GM18907 (cell line): ENCODE data around the gene ARHGAP45.

Experiments used
- ATAC-seq: cut with Tn5 transposase; IDR thresholded peaks from one replicate; pipeline ENCODE4 v1.9.1; 2021; ENCODE audit warnings: mild to moderate bottlenecking, moderate library complexity; ENCODE audit not compliant: unreplicated experiment

ARHGAP45 gene

GRCh38 chr19:1085676-1086442 is 18.9 kb downstream of the ARHGAP45 start:
- ATAC-seq, result no peak

DNA sequence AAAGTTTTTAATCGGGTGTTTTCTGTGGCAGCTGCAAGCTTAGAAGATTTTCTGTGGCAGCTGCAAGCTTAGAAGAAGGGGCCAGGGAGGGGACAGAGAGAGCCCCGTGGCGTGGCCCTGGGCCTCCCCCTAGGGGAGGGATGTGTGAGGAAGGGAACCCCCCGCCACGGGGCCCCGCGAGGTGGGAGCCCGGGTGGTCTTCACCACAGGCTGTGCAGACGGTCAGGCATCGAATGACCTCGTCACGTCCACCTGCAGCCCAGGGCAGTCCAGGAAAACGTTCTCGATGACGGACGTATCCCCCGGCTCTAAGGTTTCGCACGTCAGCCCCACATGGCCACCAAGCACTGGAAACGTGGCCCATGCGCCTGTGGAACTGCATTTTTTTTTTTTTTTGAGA is 19.6 kb downstream of the ARHGAP45 start:
- no peak for ATAC-seq

GRCh38 chr19:1087813-1088415 is 20.9 kb downstream of the ARHGAP45 start:
- no peak for ATAC-seq

GRCh38 chr19:1088416-1089010 is 21.5 kb downstream of the ARHGAP45 start:
- no peak for ATAC-seq

- no peak for ATAC-seq
These were observed 22.3 kb downstream of the ARHGAP45 start for GRCh38 chr19:1089126-1089771.

DNA sequence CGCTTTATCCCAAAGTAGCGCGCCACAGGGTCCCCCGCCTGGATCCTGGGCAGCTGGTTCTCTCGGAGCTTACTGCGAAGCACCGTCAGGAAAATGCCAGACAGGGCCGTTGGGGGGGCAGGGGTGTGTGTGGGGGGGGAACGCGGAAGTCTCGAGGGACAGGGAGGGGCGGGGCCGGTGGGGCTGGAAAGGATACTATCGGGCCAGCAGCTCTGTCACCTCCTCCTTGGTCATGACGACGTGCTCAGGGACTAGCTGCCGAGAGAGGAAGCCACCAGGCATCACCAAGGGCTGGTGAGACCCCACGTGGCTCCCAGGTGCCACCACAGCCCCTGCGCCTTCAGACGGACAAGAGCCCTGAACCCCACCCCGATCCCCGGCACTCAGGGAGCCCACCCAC is 22.9 kb downstream of the ARHGAP45 start:
- ATAC-seq, result no peak

DNA sequence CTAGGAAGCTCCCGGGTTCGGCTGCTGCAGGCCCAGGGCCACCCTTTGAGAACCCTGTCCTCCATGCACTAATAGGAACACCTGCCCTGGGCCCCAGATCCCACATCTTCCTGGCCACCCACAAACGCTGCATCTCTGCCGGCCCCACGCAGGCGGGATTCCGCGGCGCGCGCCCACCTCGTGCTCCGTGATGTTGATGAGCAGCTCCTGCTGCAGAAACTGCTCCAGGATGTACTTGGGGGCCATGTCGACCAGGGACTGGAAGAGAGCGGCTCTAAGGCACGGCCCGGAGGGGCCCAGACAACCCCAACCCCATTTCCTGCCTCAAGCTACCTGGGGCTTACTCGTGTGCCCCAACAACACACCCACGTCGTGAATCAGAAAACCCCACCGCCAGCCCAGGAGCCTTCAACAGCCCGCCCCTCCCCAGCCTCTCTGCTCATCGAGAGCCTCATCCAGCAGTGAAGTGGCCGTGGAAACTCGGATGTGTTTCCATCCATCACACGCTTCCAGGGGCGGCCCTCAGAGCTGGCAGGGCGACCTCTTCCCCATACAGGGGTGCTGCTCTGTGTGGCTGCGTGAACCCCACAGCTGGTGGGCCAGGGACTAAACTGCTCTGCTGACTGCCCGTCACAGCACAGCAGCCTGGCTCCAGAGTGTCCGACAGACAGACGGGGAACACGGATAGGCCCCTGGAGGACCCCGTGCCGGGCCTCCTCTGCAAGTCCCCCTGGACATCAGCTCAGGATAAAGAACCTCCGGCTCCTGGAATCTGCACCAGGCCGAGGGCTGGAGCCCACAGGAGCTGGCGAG is 24.0 kb downstream of the ARHGAP45 start:
- ATAC-seq, result no peak

GRCh38 chr19:1091544-1092175 is 24.7 kb downstream of the ARHGAP45 start:
- no peak for ATAC-seq

DNA sequence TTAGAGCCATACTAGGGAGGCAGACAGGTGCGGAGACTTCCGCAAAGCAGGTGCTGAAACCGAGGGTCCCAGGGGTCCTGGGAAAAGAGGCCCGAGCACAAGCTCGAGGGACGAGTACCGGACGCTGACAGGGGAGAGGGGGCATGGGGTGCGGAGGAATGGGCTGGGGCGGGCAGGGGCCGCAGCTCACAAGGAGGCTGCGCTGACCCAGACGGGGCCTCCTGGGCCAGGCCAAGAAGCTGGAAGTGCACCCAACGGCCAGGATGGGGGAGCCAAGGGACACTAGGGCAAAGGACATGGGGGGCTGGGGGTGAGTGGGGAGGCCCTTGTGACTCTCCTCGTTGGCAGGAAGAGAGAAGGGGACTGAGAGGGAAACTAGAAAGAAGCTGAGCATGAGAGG is 26.4 kb downstream of the ARHGAP45 start:
- no peak for ATAC-seq

GRCh38 chr19:1093811-1094553 is 27.0 kb downstream of the ARHGAP45 start:
- ATAC-seq, result no peak

DNA sequence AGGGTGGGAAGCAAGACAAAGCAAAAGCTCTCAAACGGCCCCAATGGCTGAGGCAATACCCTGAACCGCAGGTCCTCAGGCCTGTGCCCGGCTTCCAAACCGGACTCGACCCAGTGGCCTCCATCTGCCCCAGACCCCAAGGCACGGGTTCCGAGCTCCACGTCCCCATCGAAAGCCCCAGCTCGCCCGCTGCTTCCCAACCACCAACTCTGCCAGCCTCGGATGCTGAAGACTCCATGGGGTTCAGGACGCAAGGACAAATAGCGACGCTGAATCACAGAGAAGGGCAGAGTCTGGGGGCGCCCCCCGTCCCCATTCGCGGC is 27.6 kb downstream of the ARHGAP45 start:
- peak; percentile 2 for ATAC-seq

GRCh38 chr19:1094978-1095701 is 28.2 kb downstream of the ARHGAP45 start, which contains the start of gene POLR2E:
POLR2E (minus strand) TSS chr19:1095375; CDS start chr19:1095315, 60 bp downstream.
- peak; percentile 84 for ATAC-seq

DNA sequence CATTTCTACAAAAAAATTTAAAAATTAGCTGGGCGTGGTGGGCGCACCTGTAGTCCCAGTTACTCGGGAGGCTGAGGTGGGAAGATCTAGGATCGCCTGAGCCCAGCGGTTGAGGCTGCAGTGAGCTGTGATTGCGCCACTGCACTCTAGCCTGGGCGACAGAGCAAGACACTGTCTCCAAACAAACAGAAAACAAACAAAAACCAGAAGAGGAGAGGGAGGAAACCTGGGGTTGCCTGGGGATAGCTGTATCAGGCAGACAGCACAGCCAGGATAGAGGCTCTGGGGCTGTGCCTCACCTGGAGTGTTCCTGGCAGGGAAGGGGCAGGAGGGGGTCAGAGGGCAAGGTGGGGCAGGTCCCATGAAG is 30.8 kb downstream of the ARHGAP45 start:
- ATAC-seq, result no peak

GRCh38 chr19:1098177-1099051 is 31.4 kb downstream of the ARHGAP45 start:
- no peak for ATAC-seq

GRCh38 chr19:1101337-1101698 is 34.4 kb downstream of the ARHGAP45 start:
- no peak for ATAC-seq

DNA sequence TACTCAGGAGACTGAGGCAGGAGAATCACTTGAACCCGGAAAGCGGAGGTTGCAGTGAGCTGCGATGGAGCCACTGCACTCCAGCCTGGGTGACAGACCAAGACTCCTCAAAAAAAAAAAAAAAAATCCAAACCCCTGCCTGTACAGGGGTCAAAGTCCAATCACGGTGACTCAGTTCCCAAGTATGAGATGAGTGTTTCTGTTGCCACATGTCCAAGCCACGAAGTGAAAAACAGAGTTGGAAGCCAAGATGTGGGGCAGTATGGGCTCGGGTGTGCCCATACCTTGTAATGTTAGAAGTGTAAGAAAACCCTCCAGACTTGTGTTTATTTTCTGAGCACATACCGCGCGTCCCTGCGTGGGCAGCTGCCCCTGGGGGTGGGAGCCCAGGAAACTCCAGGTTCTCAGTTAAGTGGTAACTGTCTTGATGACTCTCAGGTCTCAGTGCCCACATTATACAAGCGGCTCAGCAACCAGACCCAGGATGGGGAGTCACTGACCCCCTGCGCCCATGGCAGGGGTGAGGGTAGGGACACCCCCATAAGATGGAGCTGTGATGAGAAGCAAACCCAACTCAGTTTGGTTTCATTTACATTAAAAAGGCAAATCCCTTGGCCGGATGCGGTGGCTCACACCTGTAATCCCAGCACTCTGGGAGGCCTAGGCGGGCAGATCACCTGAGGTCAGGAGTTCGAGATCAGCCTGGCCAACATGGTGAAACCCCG is 35.6 kb downstream of the ARHGAP45 start:
- ATAC-seq, result peak; percentile 29

DNA sequence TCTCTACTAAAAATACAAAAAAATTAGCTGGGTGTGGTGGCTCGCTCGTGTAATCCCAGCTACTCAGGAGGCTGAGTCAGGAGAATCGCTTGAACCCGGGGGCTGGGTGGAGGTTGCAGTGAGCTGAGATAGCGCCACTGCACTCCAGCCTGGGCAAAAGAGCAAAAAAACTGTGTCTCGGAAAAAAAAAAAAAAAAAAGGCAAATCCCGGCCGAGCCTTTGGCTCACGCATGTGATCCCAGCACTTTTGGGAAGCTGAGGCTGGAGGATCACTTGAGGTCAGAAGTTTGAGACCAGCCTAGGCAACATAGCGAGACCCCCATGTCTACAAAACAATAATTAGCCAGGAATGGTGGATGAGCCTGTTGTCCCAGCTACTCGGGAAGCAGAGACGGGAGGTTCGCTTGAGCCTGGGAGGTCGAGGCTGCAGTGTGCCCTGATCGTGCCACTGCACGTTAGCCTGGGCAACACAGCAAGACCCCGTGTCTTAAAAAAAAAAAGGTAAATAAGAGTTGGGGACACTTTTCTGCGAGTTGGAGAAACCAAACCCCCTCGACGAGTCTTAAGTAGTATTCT is 36.3 kb downstream of the ARHGAP45 start:
- ATAC-seq, result no peak
